ENCODE results near the gene FBXL5. TPM values are rescaled to one million over a fixed set of nuclear protein-coding genes. Genes with fewer than 3 reads are reported as not detected.

The FBXL5 gene
- total RNA-seq, 1 experiment from 2014 or later: 59.7 TPM

GRCh38 chr4:15653420-15653819 lies 1.7 kb downstream of the FBXL5 start:
- no peaks in the 10 kb centered on the region for H3K36me3 ChIP-seq (ENCODE audit: insufficient read depth, low read length, poor library complexity, severe bottlenecking)
- intact Hi-C loops (cut with micrococcal nuclease; ENCODE audit: unreplicated experiment): no loop called here
- CTCF ChIA-PET: no interaction called here
- POLR2A ChIA-PET (ENCODE audit: low non-redundant PET): no interaction called here
- TF ChIP-seq EZH2 (IDR thresholded peaks at IDR 0.05; ENCODE audit: borderline replicate concordance, low read depth, low read length, poor library complexity, severe bottlenecking) (no peak), CTCF (conservative IDR thresholded peaks at IDR 0.05; ENCODE audit: low read depth, low read length) (no peak)
- peaks cover 45% of the 10 kb centered on the region for H3K4me1 ChIP-seq (ENCODE audit: insufficient read depth, low read length, poor library complexity, severe bottlenecking)
- no peaks in the 10 kb centered on the region for H3K27me3 ChIP-seq (replicated peaks; ENCODE audit: insufficient read depth, low read depth, low read length, poor library complexity)
- DNase-seq (ENCODE audit: low spot score): no peak
- peak overlapping the region; percentile 73 for H3K4me3 ChIP-seq (ENCODE audit: low read depth, low read length, poor library complexity, severe bottlenecking)
- no peaks in the 10 kb centered on the region for H3K9me3 ChIP-seq (ENCODE audit: low read depth, low read length, poor library complexity, severe bottlenecking)
- H3K27ac ChIP-seq (ENCODE audit: low read depth, low read length, poor library complexity, severe bottlenecking): peak overlapping the region; percentile 81
- no TSS peak for BruUV-seq (replicated peaks)

GRCh38 chr4:15652841-15653240 lies 2.3 kb downstream of the FBXL5 start:
- TF ChIP-seq CTCF (conservative IDR thresholded peaks at IDR 0.05; ENCODE audit: low read depth, low read length): no peak
- no peak for TF ChIP-seq EZH2 (IDR thresholded peaks at IDR 0.05; ENCODE audit: borderline replicate concordance, low read depth, low read length, poor library complexity, severe bottlenecking)
- DNase-seq (ENCODE audit: low spot score): no peak
- Histone ChIP-seq H3K36me3 (ENCODE audit: insufficient read depth, low read length, poor library complexity, severe bottlenecking) (no peaks in the 10 kb centered on the region), H3K27ac (ENCODE audit: low read depth, low read length, poor library complexity, severe bottlenecking) (peak overlapping the region; percentile 81), H3K27me3 (replicated peaks; ENCODE audit: insufficient read depth, low read depth, low read length, poor library complexity) (no peaks in the 10 kb centered on the region), H3K4me3 (ENCODE audit: low read depth, low read length, poor library complexity, severe bottlenecking) (peak overlapping the region; percentile 73), H3K4me1 (ENCODE audit: insufficient read depth, low read length, poor library complexity, severe bottlenecking) (peaks cover 45% of the 10 kb centered on the region), H3K9me3 (ENCODE audit: low read depth, low read length, poor library complexity, severe bottlenecking) (no peaks in the 10 kb centered on the region)
- ChIA-PET POLR2A (ENCODE audit: low non-redundant PET) (no interaction called here), CTCF (no interaction called here)
- intact Hi-C loops (cut with micrococcal nuclease; ENCODE audit: unreplicated experiment): no loop called here
- BruUV-seq (replicated peaks): no TSS peak

GRCh38 chr4:15652191-15652590 lies 3.0 kb downstream of the FBXL5 start:
- peaks cover 45% of the 10 kb centered on the region for H3K4me1 ChIP-seq (ENCODE audit: insufficient read depth, low read length, poor library complexity, severe bottlenecking)
- peak overlapping the region; percentile 81 for H3K27ac ChIP-seq (ENCODE audit: low read depth, low read length, poor library complexity, severe bottlenecking)
- peak overlapping the region; percentile 73 for H3K4me3 ChIP-seq (ENCODE audit: low read depth, low read length, poor library complexity, severe bottlenecking)
- no TSS peak for BruUV-seq (replicated peaks)
- no peaks in the 10 kb centered on the region for H3K9me3 ChIP-seq (ENCODE audit: low read depth, low read length, poor library complexity, severe bottlenecking)
- no peaks in the 10 kb centered on the region for H3K27me3 ChIP-seq (replicated peaks; ENCODE audit: insufficient read depth, low read depth, low read length, poor library complexity)
- no peaks in the 10 kb centered on the region for H3K36me3 ChIP-seq (ENCODE audit: insufficient read depth, low read length, poor library complexity, severe bottlenecking)
- intact Hi-C loops (cut with micrococcal nuclease; ENCODE audit: unreplicated experiment): no loop called here
- POLR2A ChIA-PET (ENCODE audit: low non-redundant PET): no interaction called here
- no peak for DNase-seq (ENCODE audit: low spot score)
- CTCF ChIA-PET: no interaction called here
- no peak for TF ChIP-seq CTCF (conservative IDR thresholded peaks at IDR 0.05; ENCODE audit: low read depth, low read length)
- TF ChIP-seq EZH2 (IDR thresholded peaks at IDR 0.05; ENCODE audit: borderline replicate concordance, low read depth, low read length, poor library complexity, severe bottlenecking): no peak
